Breast epithelium (tissue), 4 donors: ENCODE measurements around the gene CCDC85B. TPM values are rescaled to one million over a fixed set of nuclear protein-coding genes. Genes with fewer than 3 reads are reported as not detected.
A peak's percentile ranks its signal among the peaks of the same experiment; 100 is the strongest.

Source experiments
- DNase-seq, 2 donors: peaks; one replicate each; pipeline ENCODE4 v3.0.0-alpha.2; 2019; ENCODE audit warnings: low spot score in 2 of 2
- H3K27ac ChIP-seq, 2 donors: fragments of 200-600 bp; sonication (generic) in 1 of 2; one replicate each; pipeline ENCODE4 v1.5.1; 2016 to 2019; ENCODE audit warnings: mild to moderate bottlenecking in 1 of 2
- H3K27me3 ChIP-seq, 2 donors: fragments of 200-600 bp; sonication (generic) in 1 of 2; one replicate each; pipeline versions ENCODE4 v1.5.1 to v1.6.0; 2017 to 2019; ENCODE audit warnings: control low read depth in 1 of 2, mild to moderate bottlenecking in 1 of 2
- H3K36me3 ChIP-seq: fragments of 200-600 bp; one replicate; pipeline ENCODE4 v1.5.1; 2019
- H3K4me1 ChIP-seq, 2 donors: fragments of 200-600 bp; sonication (generic); one replicate each; pipeline ENCODE4 v1.5.1; 2016 to 2019; ENCODE audit warnings: control low read depth in 1 of 2
- H3K4me3 ChIP-seq, 3 donors: fragments of 200-600 bp; sonication (generic); 1 replicate in 2 of 3; 2 replicates in 1 of 3; pipeline ENCODE4 v1.5.1; 2016 to 2019; ENCODE audit warnings: mild to moderate bottlenecking in 3 of 3, moderate library complexity in 2 of 3
- H3K9me3 ChIP-seq, 2 donors: fragments of 200-600 bp; sonication (generic) in 1 of 2; one replicate each; pipeline ENCODE4 v1.5.1; 2016 to 2019; ENCODE audit warnings: control low read depth in 1 of 2
- POLR2A ChIP-seq: fragments of 450-650 bp; IDR thresholded peaks from one replicate; pipeline ENCODE4 v1.6.1; 2016; ENCODE audit warnings: antibody characterized with exemption, mild to moderate bottlenecking, moderate library complexity
- POLR2AphosphoS5 ChIP-seq, 3 donors: sonication (generic); formaldehyde crosslinking; IDR thresholded peaks; one replicate each; pipeline ENCODE4 v1.6.1; 2017; ENCODE audit warnings: antibody characterized with exemption in 3 of 3
- intact Hi-C: fragments of 100-400 bp; cut with DNase I; formaldehyde crosslinking; loops from one replicate; pipeline ENCODE4 v1.15.1; 2023; ENCODE audit warnings: low total_unique reads
- total RNA-seq, 3 donors: library from RNA; depleted of rRNA; stranded (reverse); fragments of >200 nt; gene quantifications; one replicate each; pipeline ENCODE4 v1.1.0, GENCODE V29; 2016
- TF ChIP-seq, protein P1 (sequence below), 3 donors: fragments of 450-650 bp; IDR thresholded peaks; one replicate each; pipeline ENCODE4 v1.5.1; 2016 to 2017; ENCODE audit warnings: antibody characterized with exemption in 3 of 3, mild to moderate bottlenecking in 3 of 3, moderate library complexity in 3 of 3

Gene CCDC85B
- total RNA-seq, 3 donors from 2014 or later = 30.3 to 91.1 (median 41.9) TPM

- Histone ChIP-seq H3K4me3 (no peak overlapping the region), H3K9me3 (no peaks in the 10 kb centered on the region), H3K4me1 (no peaks in the 10 kb centered on the region), H3K27me3 (no peaks in the 10 kb centered on the region), H3K36me3 (no peaks in the 10 kb centered on the region), H3K27ac (no peak overlapping the region)
- no peak for DNase-seq
- intact Hi-C loops = no loop called here
- TF ChIP-seq POLR2AphosphoS5 (IDR thresholded peaks at IDR 0.05) (no peak), POLR2A (no peak)
- TF ChIP-seq, protein P1, sequence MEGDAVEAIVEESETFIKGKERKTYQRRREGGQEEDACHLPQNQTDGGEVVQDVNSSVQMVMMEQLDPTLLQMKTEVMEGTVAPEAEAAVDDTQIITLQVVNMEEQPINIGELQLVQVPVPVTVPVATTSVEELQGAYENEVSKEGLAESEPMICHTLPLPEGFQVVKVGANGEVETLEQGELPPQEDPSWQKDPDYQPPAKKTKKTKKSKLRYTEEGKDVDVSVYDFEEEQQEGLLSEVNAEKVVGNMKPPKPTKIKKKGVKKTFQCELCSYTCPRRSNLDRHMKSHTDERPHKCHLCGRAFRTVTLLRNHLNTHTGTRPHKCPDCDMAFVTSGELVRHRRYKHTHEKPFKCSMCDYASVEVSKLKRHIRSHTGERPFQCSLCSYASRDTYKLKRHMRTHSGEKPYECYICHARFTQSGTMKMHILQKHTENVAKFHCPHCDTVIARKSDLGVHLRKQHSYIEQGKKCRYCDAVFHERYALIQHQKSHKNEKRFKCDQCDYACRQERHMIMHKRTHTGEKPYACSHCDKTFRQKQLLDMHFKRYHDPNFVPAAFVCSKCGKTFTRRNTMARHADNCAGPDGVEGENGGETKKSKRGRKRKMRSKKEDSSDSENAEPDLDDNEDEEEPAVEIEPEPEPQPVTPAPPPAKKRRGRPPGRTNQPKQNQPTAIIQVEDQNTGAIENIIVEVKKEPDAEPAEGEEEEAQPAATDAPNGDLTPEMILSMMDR (IDR thresholded peaks at IDR 0.05) = no peak
Measured at GRCh38 chr11:65907878-65908277, 17.4 kb downstream of the CCDC85B start.

DNA sequence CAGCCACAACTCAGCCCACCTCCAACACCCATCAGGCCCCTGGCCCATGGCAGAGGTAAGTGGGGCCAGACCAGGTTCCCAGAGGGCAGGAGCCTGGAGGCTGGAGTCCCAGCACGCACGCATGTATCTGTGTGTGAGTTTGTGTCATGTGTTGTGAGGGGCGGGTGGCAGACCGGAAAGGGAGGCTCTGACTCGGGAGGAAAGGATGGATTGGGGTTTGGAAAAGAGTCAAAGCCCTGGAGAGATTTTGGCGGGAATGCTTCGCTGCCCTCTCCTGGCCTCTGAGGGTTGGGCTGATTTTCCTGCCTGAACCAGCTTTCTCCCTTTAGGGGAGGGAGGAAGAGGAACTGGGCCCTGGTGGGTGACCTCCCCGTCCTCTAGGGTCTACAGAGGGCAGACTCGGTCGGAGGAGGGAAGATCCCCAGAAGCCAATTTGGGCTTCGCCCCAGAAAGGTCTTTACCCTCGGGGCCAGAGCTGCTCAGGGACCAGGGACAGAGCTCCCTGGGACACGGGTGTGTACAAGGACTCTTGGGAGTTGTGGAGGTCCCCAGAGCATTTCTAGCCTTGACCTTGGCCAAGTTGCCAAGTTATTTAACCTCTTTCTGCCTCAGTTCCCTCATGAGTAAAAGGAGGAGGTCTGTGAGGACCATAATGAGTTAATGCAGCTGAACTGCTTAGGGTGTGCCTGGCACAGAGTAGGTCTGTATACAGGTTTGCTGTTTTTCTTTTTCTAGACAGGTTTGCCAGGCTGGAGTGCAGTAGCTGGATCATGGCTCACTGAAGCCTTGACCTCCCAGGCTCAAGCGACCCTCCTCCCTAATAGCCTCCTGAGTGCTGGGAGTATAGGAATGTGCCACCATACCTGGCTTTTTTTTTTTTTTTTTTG lies 21.5 kb downstream of the CCDC85B start:
- TF ChIP-seq POLR2AphosphoS5 (IDR thresholded peaks at IDR 0.05) = peak in 2 of 3 donors; percentile 22 to 36
- no peak for TF ChIP-seq POLR2A
- TF ChIP-seq, protein P1 (IDR thresholded peaks at IDR 0.05) = peak in 2 of 3 donors; percentile 25 to 28
- Histone ChIP-seq H3K27ac (peak overlapping the region; percentile 67 to 87), H3K9me3 (no peaks in the 10 kb centered on the region), H3K4me3 (peak overlapping the region in 1 of 3 donors; percentile 37), H3K4me1 (peaks cover 9 to 10% of the 10 kb centered on the region in 2 donors), H3K36me3 (no peaks in the 10 kb centered on the region), H3K27me3 (no peaks in the 10 kb centered on the region)
- peak in 1 of 2 donors; percentile 64 for DNase-seq
- intact Hi-C loops = no loop called here

DNA sequence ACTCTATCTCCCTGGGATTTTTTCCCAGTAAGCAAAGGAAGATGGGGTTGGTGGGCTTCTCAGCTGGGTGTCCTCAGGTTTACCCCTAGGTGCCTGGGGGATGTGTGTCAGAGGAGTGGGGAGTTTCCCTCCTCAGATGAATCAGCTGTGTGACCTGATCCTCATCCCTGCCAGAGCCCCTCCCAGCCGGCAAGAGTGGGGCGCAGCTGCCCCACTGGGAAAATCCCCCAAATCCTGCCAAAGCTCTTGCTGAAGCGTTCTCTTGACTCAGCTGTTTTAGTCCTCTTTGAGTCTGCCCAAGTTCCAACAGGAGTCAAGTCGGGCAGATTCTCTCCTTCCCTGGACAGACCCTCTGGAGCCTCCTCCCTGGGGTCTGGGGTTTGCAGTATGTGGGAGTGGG lies 22.4 kb downstream of the CCDC85B start:
- intact Hi-C loops = no loop called here
- no peaks in the 10 kb centered on the region for H3K36me3 ChIP-seq
- H3K27me3 ChIP-seq = no peaks in the 10 kb centered on the region
- H3K4me3 ChIP-seq = no peak overlapping the region
- no peaks in the 10 kb centered on the region for H3K9me3 ChIP-seq
- H3K27ac ChIP-seq = peak overlapping the region in 1 of 2 donors; percentile 12
- peaks cover 9 to 19% of the 10 kb centered on the region in 2 donors for H3K4me1 ChIP-seq
- TF ChIP-seq, protein P1 (IDR thresholded peaks at IDR 0.05) = no peak
- no peak for TF ChIP-seq POLR2AphosphoS5 (IDR thresholded peaks at IDR 0.05)
- TF ChIP-seq POLR2A = no peak
- no peak for DNase-seq

- Histone ChIP-seq H3K36me3 (no peaks in the 10 kb centered on the region), H3K9me3 (no peaks in the 10 kb centered on the region), H3K4me3 (peak overlapping the region in 1 of 3 donors; percentile 48), H3K27me3 (no peaks in the 10 kb centered on the region), H3K4me1 (peaks cover 9 to 21% of the 10 kb centered on the region in 2 donors), H3K27ac (peak overlapping the region; percentile 94 to 99)
- intact Hi-C loops = no loop called here
- TF ChIP-seq POLR2AphosphoS5 (IDR thresholded peaks at IDR 0.05) (no peak), POLR2A (no peak)
- TF ChIP-seq, protein P1 (IDR thresholded peaks at IDR 0.05) = no peak
- no peak for DNase-seq
Measured at GRCh38 chr11:65915101-65915820, 24.8 kb downstream of the CCDC85B start.
